HepG2 (cell line): ENCODE measurements around the gene TBC1D10A. TPM values are rescaled to one million over a fixed set of nuclear protein-coding genes. Genes with fewer than 3 reads are reported as not detected.

Experiments
- ATM ChIP-seq: fragments of 450-650 bp; IDR thresholded peaks from 2 replicates; pipeline ENCODE4 v1.7.1; 2017; ENCODE audit warnings: mild to moderate bottlenecking, borderline replicate concordance
- CCDC6 ChIP-seq: sonication (generic); formaldehyde crosslinking; IDR thresholded peaks from 2 replicates; pipeline ENCODE4 v1.8.1; 2022; ENCODE audit warnings: mild to moderate bottlenecking, missing genetic modification reagents, moderate library complexity
- CEBPG ChIP-seq: IDR thresholded peaks from 2 replicates; pipeline ENCODE4 v1.6.1; 2016
- FLYWCH1 ChIP-seq: sonication (generic); formaldehyde crosslinking; IDR thresholded peaks from 2 replicates; pipeline ENCODE4 v1.8.1; 2023; ENCODE audit warnings: mild to moderate bottlenecking, missing genetic modification reagents
- HNRNPL ChIP-seq: fragments of 200-400 bp; formaldehyde crosslinking; IDR thresholded peaks from 2 replicates; pipeline ENCODE4 v1.6.1; 2017; ENCODE audit warnings: mild to moderate bottlenecking, low read depth, low read length
- KDM1A ChIP-seq: IDR thresholded peaks from 2 replicates; pipeline ENCODE4 v1.6.1; 2016; ENCODE audit warnings: missing compliant biosample characterization
- NR2F1 ChIP-seq, 2 experiments: fragments of 450-650 bp in 1 of 2; formaldehyde crosslinking in 1 of 2; IDR thresholded peaks; 2 replicates each; pipeline versions ENCODE4 v1.5.0 to v1.6.1; 2016 to 2020; ENCODE audit warnings: mild to moderate bottlenecking in 1 of 2, missing compliant biosample characterization in 1 of 2, missing genetic modification reagents in 1 of 2, moderate library complexity in 1 of 2
- PCBP1 ChIP-seq: fragments of 200-400 bp; formaldehyde crosslinking; IDR thresholded peaks from 2 replicates; pipeline ENCODE4 v1.6.1; 2017; ENCODE audit warnings: mild to moderate bottlenecking, low read depth, low read length, borderline replicate concordance
- PRPF4 ChIP-seq: fragments of 200-400 bp; formaldehyde crosslinking; IDR thresholded peaks from 2 replicates; pipeline ENCODE4 v1.6.1; 2016; ENCODE audit warnings: low read length, low read depth; ENCODE audit not compliant: poor library complexity, severe bottlenecking
- TBP ChIP-seq: sonication (generic); formaldehyde crosslinking; IDR thresholded peaks from 2 replicates; pipeline ENCODE4 v1.5.0; 2020; ENCODE audit warnings: missing genetic modification reagents
- ZNF207 ChIP-seq: fragments of 450-650 bp; IDR thresholded peaks from 2 replicates; pipeline ENCODE4 v1.6.1; 2016; ENCODE audit warnings: antibody characterized with exemption, borderline replicate concordance
- ZNF263 ChIP-seq: sonication (generic); formaldehyde crosslinking; IDR thresholded peaks from 2 replicates; pipeline ENCODE4 v1.4.0; 2020; ENCODE audit warnings: missing genetic modification reagents
- ZNF3 ChIP-seq: IDR thresholded peaks from 2 replicates; pipeline ENCODE4 v1.7.0; 2017; ENCODE audit warnings: inconsistent platforms
- ZNF432 ChIP-seq: sonication (generic); formaldehyde crosslinking; IDR thresholded peaks from 2 replicates; pipeline ENCODE4 v1.5.0; 2020; ENCODE audit warnings: missing genetic modification reagents, mild to moderate bottlenecking, borderline replicate concordance
- ZNF530 ChIP-seq: sonication (generic); formaldehyde crosslinking; IDR thresholded peaks from 2 replicates; pipeline ENCODE4 v1.5.0; 2020; ENCODE audit warnings: low read depth, mild to moderate bottlenecking, missing genetic modification reagents
- ZNF552 ChIP-seq: sonication (generic); formaldehyde crosslinking; IDR thresholded peaks from 2 replicates; pipeline ENCODE4 v1.9.0; 2022; ENCODE audit warnings: missing genetic modification reagents, mild to moderate bottlenecking, borderline replicate concordance
- ZNF556 ChIP-seq: sonication (generic); formaldehyde crosslinking; IDR thresholded peaks from 2 replicates; pipeline ENCODE4 v1.4.0; 2020; ENCODE audit warnings: mild to moderate bottlenecking, missing genetic modification reagents, borderline replicate concordance
- ZNF746 ChIP-seq: sonication (generic); formaldehyde crosslinking; IDR thresholded peaks from 2 replicates; pipeline ENCODE4 v1.8.0; 2022; ENCODE audit warnings: mild to moderate bottlenecking, missing genetic modification reagents
- polyA plus RNA-seq, 8 experiments: library from polyadenylated mRNA; depleted of rRNA in 3 of 8; stranded (reverse) in 7 of 8; unstranded in 1 of 8; fragments of >200 nt; fragmentation: Illumina TruSeq in 4 of 8; extraction: Trizol in 4 of 8; gene quantifications; 2 replicates each; pipeline versions ENCODE4 v1.2.1 to v1.2.3, GENCODE V29; 2011 to 2016; ENCODE audit warnings: low read depth in 4 of 8, missing spikeins in 1 of 8, mixed read lengths in 1 of 8; ENCODE audit not compliant: insufficient read depth in 1 of 8
- total RNA-seq, 5 experiments: library from RNA; depleted of rRNA; stranded (reverse); fragments of >200 nt; fragmentation: Illumina TruSeq; extraction: Trizol; gene quantifications; 2 replicates each; pipeline ENCODE4 v1.2.3, GENCODE V29; 2016; ENCODE audit warnings: low read depth in 1 of 5
- TF ChIP-seq, protein P1 (sequence below): sonication (generic); formaldehyde crosslinking; IDR thresholded peaks from 2 replicates; pipeline ENCODE4 v1.5.0; 2020; ENCODE audit warnings: mild to moderate bottlenecking, missing genetic modification reagents
- TF ChIP-seq, protein P2 (sequence below): sonication (generic); formaldehyde crosslinking; IDR thresholded peaks from 2 replicates; pipeline ENCODE4 v1.4.0; 2020; ENCODE audit warnings: missing genetic modification reagents
- TF ChIP-seq, protein P3 (sequence below): sonication (generic); formaldehyde crosslinking; IDR thresholded peaks from 2 replicates; pipeline ENCODE4 v1.4.0; 2020; ENCODE audit warnings: missing genetic modification reagents, mild to moderate bottlenecking, borderline replicate concordance
- TF ChIP-seq, protein P4 (sequence below): sonication (generic); formaldehyde crosslinking; conservative IDR thresholded peaks from 2 replicates; pipeline ENCODE4 v1.4.0; 2020; ENCODE audit warnings: missing genetic modification reagents

Gene TBC1D10A
- total and polyA plus RNA-seq, 2 of the 13 experiments (the other 11 are each of a cell fraction or from before 2014, with no cell fraction given), result 4.2 to 4.9 TPM

DNA sequence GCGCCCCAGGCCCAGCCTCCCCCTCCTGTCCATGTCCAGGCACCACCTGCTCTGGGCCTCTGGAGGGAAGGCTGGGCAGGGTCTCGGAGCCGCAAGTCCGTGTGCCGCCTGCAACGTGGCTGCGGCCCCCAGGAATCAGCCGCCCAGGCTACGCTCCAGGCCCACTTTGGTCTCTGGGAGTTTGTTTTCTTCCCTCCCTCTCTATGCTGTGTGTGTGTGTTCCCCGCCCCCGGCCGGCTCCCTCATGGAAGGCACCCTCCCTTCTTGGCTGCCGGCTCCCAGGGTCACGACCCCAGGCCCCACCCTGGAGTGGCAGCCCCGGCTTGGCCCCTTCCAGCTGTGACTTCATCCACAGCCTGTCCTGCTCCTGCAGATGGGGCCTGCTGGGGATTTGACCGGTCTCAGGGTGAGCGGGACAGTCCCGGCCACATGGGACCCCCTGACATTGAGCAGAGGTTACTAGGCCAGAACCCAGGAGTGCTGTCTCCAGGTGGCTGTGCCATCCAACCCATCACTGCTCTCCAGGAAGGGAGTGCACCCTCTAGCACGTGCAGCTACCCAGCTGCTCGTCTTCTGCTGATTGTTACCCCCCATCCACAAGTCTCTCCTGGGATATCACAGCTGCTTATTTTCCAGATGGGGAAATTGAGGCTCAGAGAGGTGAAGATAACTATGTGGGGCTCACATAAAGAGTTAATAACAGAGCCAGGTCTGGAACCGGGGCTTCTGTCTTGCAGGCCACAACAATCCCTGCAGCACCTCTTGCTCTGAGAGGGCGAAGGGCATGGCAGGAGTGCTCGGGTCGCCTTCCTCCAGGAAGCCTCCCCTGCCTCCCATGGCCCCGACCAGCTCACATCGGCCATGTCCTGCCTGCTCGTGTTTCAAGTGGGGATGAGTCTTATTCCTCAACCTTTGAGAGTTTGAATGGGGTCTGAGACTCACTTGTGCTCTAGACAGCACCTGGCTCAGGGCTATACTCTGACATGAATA lies 77.4 kb downstream of the TBC1D10A start (continued):
- no peak for TF ChIP-seq ZNF3 (CRISPR knock-in tag)
- TF ChIP-seq ATM, result no peak
- TF ChIP-seq, protein P1, sequence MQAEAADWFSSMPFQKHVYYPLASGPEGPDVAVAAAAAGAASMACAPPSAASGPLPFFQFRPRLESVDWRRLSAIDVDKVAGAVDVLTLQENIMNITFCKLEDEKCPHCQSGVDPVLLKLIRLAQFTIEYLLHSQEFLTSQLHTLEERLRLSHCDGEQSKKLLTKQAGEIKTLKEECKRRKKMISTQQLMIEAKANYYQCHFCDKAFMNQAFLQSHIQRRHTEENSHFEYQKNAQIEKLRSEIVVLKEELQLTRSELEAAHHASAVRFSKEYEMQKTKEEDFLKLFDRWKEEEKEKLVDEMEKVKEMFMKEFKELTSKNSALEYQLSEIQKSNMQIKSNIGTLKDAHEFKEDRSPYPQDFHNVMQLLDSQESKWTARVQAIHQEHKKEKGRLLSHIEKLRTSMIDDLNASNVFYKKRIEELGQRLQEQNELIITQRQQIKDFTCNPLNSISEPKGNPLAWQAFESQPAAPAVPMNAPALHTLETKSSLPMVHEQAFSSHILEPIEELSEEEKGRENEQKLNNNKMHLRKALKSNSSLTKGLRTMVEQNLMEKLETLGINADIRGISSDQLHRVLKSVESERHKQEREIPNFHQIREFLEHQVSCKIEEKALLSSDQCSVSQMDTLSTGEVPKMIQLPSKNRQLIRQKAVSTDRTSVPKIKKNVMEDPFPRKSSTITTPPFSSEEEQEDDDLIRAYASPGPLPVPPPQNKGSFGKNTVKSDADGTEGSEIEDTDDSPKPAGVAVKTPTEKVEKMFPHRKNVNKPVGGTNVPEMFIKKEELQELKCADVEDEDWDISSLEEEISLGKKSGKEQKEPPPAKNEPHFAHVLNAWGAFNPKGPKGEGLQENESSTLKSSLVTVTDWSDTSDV (CRISPR knock-in tag), result no peak
- no peak for TF ChIP-seq CEBPG
- TF ChIP-seq ZNF263 (CRISPR knock-in tag), result peak; percentile 26; the same call in 1 of the 2 replicates
- no peak for TF ChIP-seq ZNF530
- TF ChIP-seq ZNF556 (CRISPR knock-in tag), result no peak
- no peak for TF ChIP-seq ZNF207
- TF ChIP-seq, protein P2, sequence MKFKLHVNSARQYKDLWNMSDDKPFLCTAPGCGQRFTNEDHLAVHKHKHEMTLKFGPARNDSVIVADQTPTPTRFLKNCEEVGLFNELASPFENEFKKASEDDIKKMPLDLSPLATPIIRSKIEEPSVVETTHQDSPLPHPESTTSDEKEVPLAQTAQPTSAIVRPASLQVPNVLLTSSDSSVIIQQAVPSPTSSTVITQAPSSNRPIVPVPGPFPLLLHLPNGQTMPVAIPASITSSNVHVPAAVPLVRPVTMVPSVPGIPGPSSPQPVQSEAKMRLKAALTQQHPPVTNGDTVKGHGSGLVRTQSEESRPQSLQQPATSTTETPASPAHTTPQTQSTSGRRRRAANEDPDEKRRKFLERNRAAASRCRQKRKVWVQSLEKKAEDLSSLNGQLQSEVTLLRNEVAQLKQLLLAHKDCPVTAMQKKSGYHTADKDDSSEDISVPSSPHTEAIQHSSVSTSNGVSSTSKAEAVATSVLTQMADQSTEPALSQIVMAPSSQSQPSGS (CRISPR knock-in tag), result no peak
- no peak for TF ChIP-seq ZNF432
- TF ChIP-seq, protein P3, sequence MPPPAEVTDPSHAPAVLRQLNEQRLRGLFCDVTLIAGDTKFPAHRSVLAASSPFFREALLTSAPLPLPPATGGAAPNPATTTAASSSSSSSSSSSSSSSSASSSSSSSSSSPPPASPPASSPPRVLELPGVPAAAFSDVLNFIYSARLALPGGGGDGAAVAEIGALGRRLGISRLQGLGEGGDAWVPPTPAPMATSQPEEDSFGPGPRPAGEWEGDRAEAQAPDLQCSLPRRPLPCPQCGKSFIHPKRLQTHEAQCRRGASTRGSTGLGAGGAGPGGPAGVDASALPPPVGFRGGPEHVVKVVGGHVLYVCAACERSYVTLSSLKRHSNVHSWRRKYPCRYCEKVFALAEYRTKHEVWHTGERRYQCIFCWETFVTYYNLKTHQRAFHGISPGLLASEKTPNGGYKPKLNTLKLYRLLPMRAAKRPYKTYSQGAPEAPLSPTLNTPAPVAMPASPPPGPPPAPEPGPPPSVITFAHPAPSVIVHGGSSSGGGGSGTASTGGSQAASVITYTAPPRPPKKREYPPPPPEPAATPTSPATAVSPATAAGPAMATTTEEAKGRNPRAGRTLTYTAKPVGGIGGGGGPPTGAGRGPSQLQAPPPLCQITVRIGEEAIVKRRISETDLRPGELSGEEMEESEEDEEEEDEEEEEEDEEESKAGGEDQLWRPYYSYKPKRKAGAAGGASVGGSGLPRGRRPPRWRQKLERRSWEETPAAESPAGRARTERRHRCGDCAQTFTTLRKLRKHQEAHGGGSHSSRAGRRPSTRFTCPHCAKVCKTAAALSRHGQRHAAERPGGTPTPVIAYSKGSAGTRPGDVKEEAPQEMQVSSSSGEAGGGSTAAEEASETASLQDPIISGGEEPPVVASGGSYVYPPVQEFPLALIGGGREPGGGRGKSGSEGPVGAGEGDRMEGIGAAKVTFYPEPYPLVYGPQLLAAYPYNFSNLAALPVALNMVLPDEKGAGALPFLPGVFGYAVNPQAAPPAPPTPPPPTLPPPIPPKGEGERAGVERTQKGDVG (CRISPR knock-in tag), result no peak
- TF ChIP-seq KDM1A (CRISPR knock-in tag), result no peak
- peak; percentile 43 to 82; a peak in 3 of 4 replicates for TF ChIP-seq NR2F1 (CRISPR knock-in tag; IDR thresholded peaks at IDR 0.05)
- no peak for TF ChIP-seq ZNF552 (CRISPR knock-in tag)
- no peak for TF ChIP-seq PCBP1
- TF ChIP-seq TBP, result no peak
- TF ChIP-seq HNRNPL, result no peak
- TF ChIP-seq FLYWCH1, result no peak
- TF ChIP-seq, protein P4, sequence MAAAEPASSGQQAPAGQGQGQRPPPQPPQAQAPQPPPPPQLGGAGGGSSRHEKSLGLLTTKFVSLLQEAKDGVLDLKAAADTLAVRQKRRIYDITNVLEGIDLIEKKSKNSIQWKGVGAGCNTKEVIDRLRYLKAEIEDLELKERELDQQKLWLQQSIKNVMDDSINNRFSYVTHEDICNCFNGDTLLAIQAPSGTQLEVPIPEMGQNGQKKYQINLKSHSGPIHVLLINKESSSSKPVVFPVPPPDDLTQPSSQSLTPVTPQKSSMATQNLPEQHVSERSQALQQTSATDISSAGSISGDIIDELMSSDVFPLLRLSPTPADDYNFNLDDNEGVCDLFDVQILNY (CRISPR knock-in tag), result no peak
- no peak for TF ChIP-seq ZNF746 (CRISPR knock-in tag)
- no peak for TF ChIP-seq PRPF4
- TF ChIP-seq CCDC6 (CRISPR knock-in tag), result no peak
